ENCODE results near the gene TRIO.
"Not testable (repeated sequence)": the region's sequence is repeated elsewhere in the genome, so short reads cannot be mapped to it uniquely, and the experiment has no call there.

Gene TRIO

DNA sequence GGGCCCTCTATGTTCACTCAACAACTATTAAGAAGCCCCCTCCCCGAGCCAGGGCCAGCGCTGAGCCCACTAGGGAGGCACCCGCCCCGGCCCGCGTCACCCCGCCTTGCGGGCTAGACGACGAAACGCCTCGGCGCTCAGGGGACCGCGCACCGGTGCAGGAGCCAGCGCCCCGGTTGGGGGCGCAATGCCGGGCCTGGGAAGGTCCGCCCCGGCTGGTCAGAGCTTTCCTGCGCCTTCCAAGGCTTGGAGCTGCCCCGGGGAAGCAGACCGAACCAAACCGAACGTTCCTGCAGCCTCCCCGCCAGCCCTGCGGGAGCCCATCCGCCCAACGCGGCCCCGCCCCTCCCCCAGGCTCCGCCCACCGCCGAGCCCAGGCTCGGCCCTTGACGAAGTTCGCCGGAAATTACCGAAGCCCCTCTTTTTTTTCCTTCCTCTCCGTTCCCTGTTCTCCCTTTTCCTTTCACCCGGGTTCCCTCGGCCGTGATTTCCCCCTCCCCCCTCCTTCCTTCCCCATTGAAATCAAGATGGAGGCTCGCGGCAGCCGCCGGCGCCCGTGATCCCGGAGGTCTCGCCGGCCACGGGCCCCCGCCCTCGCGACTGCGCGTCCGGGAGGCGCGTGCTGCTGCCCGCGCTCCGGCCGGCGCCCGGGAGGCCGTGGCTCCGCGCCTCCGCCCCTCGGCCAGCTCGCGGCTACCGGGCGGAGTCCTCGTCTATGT, at the start of gene TRIO:
TSS of gene TRIO (plus strand) at position 516 of the 719 bp plus-strand sequence. CDS start 384 bp downstream, outside the sequence.
- DNase-seq: peak; percentile 95 to 98

DNA sequence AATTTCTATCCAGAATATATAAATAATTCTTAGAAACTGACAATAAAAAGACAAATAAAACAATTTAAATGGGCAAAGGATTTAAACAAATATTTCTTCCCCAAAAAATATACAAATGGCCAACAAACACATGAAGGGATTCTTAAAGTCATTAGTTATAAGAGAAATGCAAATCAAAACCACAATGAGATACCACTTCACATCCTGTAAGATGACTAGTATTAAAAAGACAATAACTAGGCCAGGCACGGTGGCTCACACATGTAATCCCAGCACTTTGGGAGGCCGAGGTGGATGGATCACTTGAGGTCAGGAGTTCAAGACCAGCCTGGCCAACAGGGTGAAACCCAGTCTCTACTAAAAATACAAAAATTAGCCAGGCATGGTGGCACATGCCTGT, 45.8 kb upstream of the TRIO start:
- not testable (repeated sequence) for DNase-seq

DNA sequence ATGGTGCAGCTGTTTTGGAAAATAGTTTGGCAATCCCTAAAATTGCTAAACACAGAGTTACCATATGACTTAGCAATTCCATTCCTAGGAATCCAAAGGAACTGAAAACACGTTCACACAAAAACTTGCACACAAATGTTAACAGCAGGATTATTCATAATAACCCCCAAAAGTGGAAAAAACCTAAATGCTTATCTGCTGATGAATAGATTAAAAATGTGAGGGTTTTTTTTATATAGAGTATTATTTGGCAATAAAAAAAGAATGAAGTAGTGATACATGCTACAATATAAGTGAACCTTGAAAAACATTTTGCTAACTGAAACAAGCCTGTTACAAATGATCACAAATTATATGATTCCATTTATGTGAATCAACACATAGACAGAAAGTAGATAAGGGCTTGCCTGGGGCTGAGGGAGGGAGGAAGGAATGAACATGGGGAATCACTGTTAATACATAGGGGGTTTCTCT, 45.1 kb upstream of the TRIO start:
- no peak for DNase-seq

DNA sequence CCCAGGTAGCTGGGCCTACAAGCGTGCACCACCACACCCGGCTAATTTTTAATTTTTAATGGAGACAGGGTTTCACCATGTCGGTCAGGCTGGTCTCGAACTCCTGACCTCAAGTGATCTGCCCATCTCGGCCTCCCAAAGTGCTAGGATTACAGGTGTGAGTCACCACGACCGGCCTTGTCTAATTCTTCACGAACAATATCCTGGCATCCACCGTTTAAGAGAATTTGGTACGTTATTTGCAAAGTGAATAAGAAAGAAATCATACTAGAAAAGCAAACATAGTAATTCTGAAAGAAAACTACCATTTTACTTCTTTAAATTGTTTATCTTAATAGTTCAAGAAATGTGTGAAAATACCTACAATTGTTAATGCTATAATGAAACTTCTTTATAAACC, 42.9 kb upstream of the TRIO start:
- DNase-seq: no peak

DNA sequence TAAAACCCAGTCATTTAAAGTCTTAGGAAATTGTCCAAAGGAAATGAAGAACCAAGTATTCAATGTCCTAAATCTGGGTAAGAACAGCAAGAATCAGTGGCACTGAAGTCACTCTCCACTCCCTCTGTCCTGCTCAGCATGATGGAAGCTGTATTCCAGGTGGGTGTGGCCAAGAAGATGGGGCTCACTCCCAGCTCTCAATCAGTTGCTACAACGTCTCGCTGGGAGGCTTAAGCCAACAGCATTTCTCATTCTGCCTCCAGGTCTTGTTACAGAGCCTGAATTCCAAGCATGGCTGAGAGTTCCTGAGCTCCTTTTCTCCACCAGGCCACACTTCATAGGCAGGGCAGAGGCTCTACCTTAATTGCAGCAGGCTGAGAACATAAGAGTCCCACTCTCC, 41.2 kb upstream of the TRIO start:
- DNase-seq: no peak

DNA sequence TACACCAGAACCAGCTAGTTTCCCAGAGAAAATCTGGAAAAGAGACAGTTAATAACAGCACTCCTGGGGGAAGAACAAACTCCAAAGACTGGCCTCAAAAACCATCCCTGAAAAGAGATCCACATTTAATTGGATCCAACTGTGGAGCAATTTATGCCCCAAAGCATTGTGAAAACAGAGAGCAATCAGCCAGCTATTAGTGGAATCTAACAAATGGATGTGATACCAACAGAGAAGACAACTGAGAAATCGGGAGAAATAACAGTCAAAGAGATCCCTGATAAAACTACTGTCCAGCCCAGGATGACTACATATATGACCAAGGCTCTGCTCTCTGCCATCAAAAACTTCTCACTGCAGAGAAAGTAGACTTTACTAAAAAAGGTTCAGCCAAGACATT, 40.5 kb upstream of the TRIO start:
- no peak for DNase-seq

DNA sequence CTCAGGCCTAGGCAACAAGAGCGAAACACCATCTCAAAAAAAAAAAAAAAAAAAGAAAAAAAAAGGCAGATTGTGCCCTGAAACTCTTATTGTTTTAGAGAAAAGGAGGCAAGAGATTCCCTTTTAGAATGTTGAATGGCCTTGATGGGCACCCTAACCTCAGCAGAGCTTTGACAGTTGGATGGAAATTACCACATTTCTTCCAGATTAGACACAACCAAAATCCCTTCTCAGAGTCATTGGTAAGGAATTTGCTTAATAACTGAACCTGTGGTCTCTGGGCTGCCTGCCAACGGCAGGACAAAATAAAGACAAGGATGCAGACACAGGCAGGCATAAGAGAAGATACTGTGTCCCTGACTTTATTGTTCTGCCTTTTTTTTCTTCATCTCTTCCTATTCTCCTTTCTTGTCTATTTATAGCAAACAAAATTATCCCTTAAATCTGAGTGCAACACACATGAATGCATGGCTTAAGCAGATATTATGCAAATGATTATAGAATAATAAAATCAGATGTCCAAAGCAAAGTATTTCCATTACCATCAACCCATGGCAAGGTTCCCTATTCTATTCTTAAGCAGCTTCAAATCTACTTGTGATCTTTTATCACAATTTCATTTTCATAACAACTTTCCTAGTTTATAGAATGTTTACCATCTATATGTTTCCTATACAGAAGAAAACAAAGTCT, 37.3 kb upstream of the TRIO start:
- peak in 1 of 2 experiments; percentile 71 for DNase-seq

DNA sequence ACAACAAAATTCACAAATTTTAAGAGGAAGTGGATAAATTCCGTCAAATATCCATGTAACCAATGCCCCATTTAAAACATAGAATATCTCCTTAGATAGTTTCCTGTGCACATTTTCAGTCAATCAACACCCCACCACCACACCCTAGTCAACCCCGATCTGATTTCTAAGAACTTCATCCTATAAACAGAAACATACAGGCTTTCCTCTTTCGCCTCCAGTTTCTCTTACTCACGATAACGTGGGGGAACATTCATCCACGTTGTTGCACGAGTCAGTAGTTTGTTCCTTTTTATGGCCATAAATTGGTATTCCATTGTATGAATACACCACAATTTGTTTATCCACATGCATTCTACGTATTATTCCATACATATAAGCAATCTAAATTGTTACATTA, 35.6 kb upstream of the TRIO start:
- no peak for DNase-seq

DNA sequence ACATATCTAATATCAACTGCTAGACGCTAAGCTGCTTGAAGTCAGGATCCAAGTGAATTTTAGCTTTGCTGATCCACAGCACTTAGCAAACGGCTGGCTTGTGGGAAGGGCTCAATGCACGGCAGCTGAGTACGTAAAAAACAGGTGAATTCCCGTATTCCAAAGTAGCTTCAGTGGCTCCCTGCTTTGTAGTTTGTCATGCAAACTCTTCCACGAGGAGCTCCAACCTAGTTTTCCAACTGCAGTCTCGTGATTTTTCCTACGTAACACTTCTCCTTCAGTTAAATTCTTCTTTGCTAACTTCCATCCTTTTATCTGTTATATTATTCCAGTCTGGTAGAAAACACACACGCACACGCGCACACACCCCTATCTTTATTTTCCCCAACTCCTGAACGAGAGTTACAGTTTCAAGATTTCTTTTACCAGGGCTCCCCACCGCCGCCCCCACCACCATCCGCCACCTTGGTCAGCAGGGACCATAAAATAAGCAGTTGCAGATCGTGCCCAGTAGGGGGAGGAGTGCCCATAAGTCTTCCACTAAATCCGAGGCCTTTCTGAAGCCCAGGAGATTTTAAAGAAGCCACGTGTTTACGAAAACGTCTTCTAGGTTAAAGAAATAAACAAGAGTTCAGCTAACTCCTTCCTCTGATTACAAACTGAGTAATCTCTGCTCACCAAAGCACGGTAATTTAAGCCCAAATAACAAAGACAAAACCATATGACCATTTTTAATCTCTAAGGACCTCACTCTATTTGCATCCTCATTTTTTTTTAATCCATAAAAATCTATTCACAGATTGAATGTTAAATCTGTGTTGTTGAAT, 34.8 kb upstream of the TRIO start:
- DNase-seq: peak; percentile 38 to 63

DNA sequence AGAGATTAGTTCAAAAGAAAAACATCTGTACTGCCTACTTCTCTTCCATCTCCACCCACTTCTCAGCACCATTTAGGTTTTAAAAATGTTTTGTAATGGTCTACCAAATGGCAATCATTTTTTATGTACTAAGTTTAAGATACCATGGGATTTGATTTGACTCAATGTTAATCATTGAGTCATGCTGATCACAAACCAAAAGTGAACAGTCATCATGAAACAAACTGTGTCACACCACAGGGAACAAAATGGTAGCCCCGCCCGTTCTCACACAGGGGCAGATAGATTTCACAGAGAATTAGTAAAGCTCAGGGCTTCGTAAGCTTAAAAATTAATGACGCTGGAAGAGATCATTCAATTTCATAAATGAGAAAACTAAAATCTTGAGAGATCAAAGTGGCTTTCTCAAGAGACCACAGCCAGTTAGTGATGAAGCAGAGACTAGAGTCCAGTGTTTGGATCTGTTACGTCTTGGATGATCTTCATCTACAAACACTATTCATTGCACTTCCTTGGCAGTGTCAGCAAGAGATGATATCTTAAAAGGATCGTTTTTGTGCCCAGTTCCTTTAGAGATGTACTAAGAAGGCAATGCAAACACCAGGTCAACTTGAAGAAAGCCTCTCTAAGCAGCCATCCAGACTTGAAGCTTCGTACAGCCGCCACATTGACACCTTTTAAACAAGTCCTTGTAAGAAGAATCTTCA, 33.9 kb upstream of the TRIO start:
- no peak for DNase-seq

DNA sequence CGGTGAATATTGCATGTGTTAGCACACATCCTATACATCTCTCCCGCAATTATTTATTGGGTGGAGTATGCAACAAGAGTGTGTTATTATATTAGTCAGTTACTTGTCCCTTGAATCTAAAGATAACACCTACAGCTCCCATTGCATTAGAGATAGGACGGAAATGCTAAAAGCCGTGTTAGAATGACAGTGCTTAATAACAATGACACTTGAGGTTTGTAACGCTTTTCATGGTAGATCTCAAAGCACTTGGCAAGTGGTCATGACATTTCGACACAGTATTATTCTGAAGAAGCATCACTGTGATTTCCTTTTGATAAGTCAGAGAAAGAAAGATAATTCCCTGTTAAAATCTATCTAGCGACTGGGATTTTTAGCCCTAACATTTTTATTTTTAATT, 33.4 kb upstream of the TRIO start:
- DNase-seq: no peak

DNA sequence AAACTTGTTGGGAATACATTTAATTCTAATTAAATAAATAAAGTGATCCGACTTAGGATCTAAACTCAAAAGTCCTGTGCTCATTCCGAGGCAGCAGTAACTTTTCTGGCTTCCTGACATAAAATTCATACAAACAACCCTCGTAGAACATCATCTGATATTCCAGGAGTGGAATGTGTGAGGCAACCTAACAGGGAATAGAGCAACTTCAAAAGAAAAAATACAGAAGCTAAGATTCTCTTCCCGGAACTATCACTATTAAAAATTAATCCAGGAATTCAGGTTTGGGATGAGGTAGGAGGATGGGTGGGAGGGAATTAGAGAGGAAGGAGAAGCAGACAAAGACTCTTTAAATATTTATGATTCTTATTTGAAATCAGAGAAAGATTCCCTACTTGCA, 32.9 kb upstream of the TRIO start:
- no peak for DNase-seq

DNA sequence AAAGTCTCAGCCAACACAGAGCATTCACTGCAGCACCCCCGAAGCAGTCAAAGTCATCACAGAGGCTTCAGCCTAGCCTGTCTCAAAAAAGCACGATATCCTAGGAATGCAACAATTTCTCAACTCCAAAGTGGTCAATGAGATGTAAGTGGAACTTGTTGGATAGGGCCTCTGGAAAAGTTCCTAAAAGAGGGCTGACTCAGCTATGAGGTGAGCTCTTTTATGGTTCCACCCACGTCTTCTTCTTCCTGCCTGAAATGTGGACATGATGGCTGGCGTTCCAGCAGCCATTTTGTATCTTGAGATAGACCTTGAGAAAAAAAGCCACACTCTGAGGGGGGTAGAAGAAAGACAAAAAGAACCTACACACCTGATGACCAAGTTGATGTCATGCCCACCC, 32.5 kb upstream of the TRIO start:
- DNase-seq: no peak

DNA sequence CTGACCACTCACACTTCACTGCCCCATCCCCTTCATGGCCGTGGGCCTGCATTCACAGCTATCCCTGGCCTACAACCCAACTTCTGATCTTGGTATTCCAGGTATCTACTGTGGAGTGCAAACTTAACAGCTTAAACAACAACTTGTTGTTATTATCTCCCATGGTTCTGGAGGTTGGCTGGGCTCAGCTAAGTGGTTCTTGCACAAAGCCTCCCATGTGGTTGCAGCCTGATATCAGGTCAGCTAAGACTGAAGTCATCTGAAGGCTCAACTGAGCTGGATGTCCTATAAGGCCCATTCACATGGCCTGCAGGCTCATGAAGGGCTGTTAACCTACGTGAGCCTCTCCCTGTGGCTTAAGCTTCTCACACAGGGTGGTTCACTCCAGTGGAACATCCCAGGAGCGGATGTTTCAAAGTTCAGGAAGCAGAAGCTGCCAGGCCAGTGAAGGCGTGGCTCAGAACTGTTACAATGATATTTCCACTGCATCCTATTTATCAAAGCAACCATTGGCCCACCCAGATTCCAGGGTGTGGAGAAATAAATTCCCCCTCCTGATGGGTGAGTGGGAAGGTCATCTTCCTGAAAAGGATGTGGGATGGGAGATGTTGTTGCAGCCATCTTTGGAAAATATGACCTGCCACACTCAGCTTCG, 30.0 kb upstream of the TRIO start:
- no peak for DNase-seq

DNA sequence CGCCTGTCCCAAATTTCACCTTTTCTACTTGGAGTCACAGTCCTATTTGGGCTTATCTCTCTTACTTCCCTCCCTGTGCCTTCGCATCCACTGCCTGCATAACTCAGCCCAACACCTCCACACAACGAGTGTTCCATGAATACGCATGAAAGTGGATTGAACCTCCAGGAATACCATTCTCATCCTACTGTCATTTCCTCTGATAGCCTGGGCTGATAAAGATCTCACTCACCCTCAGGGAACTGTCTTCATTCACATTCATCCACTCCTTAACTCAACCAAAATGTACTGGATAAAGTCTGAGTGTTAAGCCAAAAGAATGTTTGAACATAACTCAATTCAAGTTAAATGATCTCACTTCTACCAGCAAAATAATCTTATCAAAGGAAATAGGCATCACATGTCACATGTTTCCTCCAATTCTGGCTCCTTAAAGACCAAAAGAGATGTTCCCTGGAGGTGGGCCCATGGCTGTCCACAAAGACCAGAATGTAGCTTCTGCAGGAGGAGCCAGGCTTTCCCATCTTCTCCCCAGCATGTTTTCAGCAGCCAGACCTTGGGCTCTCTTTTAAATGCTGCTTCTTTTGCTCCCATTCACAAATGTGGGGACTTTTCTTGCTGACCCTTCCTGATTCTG, 28.4 kb upstream of the TRIO start:
- DNase-seq: no peak

DNA sequence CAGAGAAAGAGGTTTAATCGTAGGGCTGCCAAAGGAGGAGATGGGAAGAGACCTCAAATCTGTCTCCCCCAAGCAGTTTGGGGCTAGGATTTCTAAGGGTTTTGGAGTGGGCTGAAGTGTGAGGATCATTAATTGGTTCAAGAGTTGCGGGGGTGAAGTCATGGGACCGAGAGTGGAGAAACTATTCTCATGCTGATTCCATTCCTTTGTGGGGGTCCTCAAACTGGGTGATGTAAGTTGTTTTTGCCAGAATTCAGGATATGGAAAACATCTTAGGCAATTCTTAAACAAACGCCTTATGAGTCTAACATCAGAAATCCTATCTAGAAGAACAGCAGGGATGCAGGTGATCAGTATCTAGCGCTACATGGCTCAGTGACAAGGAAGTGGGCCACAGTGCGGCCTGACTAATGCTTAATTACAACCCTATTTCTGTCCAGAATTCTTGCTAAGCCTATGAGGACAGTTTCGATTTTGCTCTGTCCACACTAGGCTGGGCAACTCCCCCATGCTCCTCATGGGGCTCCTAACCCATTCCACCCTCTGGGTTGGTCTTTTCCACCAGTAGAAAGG, 27.7 kb upstream of the TRIO start:
- no peak for DNase-seq

DNA sequence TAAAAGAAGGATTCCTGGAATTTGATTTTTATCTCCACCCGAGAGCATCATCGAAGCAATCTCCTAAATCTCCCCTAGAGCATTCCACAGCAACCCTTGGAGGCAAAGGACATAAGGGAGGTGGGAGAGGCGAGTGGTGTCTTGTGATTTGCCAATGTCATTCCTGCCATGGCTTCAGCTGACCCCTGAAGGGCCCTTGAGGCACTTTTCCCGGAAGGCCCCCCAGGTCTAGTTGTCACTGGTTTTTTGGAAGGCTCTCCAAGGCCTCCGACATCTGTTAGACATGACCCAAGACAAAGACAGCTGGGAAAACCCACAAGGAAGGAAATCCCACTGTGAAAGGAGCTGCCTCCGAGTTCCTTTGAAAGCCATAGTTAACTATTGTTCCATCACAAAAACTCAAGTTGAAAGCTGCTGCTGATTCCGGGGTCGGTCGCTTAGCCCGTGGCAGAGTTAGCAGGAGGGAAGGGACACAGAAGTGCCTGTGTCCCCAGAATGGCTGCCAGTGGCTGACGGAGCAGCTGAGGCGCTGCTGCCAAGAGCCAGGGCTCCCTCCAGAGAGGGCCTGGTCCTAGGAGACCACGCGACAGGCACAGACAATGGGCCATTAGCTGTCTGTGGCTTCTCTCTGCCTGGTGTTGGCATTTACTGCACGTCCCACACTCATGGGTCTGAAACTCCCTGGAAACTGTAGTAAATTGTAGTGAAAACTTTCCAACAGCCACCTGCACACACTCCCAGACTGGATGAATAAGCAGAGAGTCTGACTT, 24.4 kb upstream of the TRIO start:
- no peak for DNase-seq

DNA sequence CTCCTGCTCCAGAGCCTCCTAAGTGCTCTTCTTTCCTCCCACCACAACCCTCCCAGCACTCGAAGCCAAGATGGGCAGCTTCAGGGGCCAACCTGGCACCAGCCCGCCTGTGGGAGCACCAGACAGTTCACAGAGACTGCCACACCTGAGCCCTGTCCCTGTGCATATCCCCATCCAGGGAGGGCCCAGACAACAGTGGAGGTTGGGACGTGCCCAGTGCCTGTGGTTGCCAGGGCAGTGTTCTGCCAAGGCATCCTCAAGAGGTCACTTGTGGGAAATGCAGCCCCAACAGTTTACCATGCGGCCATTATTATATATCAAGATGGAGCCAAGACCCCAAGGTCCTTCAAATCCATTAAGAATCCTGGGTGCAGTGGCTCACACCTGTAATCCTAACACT, 23.0 kb upstream of the TRIO start:
- no peak for DNase-seq

DNA sequence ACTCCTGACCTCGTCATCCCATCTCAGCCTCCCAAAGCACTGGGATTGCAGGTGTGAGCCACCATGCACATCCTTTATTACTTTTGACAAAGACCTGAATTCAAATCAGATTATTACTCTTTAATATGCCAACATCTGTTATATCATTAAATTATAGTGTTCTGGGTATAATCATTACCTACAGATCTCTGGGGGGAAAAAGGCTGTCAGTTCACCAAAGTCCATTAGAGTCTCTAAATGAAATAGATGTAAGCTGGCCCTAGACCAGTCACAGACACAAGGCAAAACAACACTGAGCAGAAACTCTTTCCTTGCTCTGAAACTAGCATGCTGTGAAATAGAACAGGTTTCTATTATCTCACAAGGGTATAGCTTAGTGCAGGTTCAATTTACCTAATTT, 21.6 kb upstream of the TRIO start:
- DNase-seq: no peak

DNA sequence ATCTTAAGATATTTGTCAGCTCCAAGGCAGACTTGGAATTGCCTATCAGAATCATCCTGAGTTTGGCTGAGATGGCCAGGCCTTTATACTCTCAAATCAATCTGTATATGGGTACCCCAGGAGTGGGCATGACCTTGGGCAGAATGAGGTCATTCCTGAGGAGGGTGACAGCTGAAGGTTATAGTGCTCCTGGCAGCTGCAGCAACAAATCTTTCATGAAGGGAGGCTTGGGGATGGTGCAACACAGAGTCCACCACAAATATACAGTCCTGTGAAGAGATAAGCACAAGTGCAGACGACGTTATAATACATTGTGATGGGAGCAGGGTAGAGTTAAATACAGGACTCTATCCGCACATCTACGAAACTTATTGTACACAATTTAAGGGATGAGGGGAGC, 21.1 kb upstream of the TRIO start:
- DNase-seq: no peak

DNA sequence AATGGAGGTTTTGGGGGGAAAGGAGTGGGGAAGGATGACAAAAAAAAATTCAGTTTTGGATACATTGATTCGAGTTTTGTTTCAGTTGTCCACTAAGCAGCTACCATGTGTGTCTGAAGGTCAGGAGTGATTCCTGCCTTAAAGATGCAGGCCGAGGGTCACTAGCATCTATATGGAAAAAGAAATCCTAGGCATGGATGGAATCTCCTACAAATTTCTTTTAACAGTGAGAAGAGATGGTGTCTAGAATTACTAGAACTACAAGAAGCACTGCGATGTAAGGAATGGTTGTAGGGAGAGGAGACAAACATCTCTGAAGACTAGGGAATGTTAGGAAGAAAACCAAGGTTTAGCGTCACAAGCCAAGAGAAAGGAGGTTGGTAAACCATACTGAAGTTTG, 19.6 kb upstream of the TRIO start:
- DNase-seq: no peak

Data from NCI-H2081 (cell line).